ENCODE data around the gene GCGR.

The GCGR gene

GRCh38 chr17:81803728-81804558 is at the start of gene GCGR:
Gene GCGR (plus strand): TSS chr17:81804150. CDS start chr17:81809019, 4,869 bp downstream.
- DNase-seq: no peak

GRCh38 chr17:81792675-81793615 is 11.0 kb upstream of the GCGR start:
- no peak for DNase-seq

GRCh38 chr17:81794074-81794476 is 9.9 kb upstream of the GCGR start:
- DNase-seq: no peak

GRCh38 chr17:81794509-81794908 is 9.4 kb upstream of the GCGR start:
- no peak for DNase-seq

- no peak for DNase-seq
These were observed 2.6 kb upstream of the GCGR start for GRCh38 chr17:81801327-81801726.

GRCh38 chr17:81802048-81802758 is 1.7 kb upstream of the GCGR start:
- DNase-seq: no peak

- DNase-seq: no peak
These were observed 900 bp upstream of the GCGR start for GRCh38 chr17:81802856-81803643.

GRCh38 chr17:81804559-81805399 is 829 bp downstream of the GCGR start:
- no peak for DNase-seq

- no peak for DNase-seq
These were observed 1.9 kb downstream of the GCGR start for GRCh38 chr17:81805707-81806460.

- no peak for DNase-seq
These were observed 2.7 kb downstream of the GCGR start for GRCh38 chr17:81806461-81807209.

- DNase-seq: no peak
These were observed 3.3 kb downstream of the GCGR start for GRCh38 chr17:81807210-81807719.

GRCh38 chr17:81807839-81808238 is 3.9 kb downstream of the GCGR start:
- DNase-seq: no peak

GRCh38 chr17:81808778-81809555 is 5.0 kb downstream of the GCGR start:
- no peak for DNase-seq

GRCh38 chr17:81809556-81809998 is 5.6 kb downstream of the GCGR start:
- no peak for DNase-seq

GRCh38 chr17:81810476-81810875 is 6.5 kb downstream of the GCGR start:
- no peak for DNase-seq

- DNase-seq: no peak
These were observed 7.1 kb downstream of the GCGR start for GRCh38 chr17:81810892-81811704.

- DNase-seq: no peak
These were observed 8.0 kb downstream of the GCGR start for GRCh38 chr17:81811705-81812570.
